Astrocyte of the cerebellum (primary cell): ENCODE data around the gene ZNF275.

Source experiments
- DNase-seq: peaks from one replicate; pipeline ENCODE4 v3.0.0-alpha.2; 2011; ENCODE audit warnings: low read depth
- H3K4me3 ChIP-seq: 2 replicates; pipeline ENCODE4 v1.5.1; 2011; ENCODE audit warnings: mild to moderate bottlenecking, low read depth, low read length, moderate library complexity
- CTCF ChIP-seq: IDR thresholded peaks from 2 replicates; pipeline ENCODE4 v1.5.1; 2012; ENCODE audit warnings: low read length, low read depth, moderate library complexity, mild to moderate bottlenecking; ENCODE audit errors: missing control alignments
- in situ Hi-C: cut with HindIII; loops from 2 replicates; pipeline ENCODE4 v1.10.0; 2017; ENCODE audit warnings: low sequenced_read_pairs

Gene ZNF275

DNA sequence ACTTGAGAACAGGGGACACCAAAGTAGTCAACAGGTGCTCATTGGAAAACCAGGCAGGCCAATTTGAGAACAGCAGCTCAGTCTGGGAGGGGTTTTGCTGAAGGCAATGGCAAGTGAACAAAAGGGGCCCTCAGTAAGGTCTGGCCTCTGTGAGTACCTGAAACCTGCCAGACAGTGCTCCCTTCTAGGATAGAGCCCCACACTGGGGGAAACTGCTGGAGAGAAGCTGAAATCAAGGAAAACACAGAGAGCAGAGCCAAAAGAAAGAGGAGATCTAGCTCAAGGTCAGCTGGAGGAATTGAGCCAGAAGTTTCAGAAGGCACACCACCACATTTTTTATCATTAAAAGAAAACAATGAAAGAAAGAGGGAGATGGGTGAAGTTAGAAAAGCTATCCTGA lies 39.0 kb downstream of the ZNF275 start:
- no peak for DNase-seq
- in situ Hi-C loops, result no loop called here
- H3K4me3 ChIP-seq, result no peak overlapping the region
- TF ChIP-seq CTCF, result no peak

DNA sequence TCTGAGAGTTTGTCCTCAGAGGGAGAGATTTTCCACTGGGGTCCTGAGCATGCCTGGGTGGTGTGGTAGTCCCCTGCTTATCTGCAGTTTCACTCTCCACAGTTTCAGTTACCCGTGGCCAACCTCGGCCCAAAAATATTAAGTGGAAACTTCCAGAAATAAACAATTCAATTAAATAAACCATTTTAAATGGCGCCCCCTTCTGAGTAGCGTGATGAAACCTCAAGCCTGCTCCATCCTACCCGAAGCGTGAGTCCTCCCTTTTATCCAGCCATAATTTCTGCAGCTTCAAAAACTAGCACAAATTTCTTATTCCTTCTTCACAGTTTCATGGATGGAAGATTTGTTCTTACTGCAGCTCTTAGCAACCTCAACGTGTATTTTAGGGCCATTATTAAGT lies 40.5 kb downstream of the ZNF275 start:
- TF ChIP-seq CTCF, result no peak
- DNase-seq, result no peak
- H3K4me3 ChIP-seq, result no peak overlapping the region
- in situ Hi-C loops, result no loop called here

DNA sequence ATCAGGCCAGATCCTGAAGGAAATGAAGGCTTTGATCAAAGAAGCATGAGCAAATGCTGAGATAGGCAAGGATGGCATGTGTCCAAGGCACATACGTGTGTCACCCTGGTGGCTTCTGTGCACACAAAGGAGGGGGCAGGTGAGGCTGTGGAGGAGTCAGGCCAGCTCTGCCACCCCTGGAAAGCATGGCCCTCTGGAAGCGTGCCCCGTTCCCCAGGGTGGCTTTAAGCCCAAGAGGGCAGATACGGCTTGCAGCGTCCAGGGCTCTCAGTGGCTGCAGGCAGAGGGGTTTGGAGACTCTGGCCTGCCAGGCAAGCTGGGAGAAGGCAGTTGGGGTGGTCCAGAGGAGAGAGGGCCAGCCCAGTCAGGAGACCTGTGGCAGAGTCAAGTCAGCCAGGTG lies 41.6 kb downstream of the ZNF275 start:
- DNase-seq, result no peak
- in situ Hi-C loops, result no loop called here
- no peak for TF ChIP-seq CTCF
- H3K4me3 ChIP-seq, result no peak overlapping the region

DNA sequence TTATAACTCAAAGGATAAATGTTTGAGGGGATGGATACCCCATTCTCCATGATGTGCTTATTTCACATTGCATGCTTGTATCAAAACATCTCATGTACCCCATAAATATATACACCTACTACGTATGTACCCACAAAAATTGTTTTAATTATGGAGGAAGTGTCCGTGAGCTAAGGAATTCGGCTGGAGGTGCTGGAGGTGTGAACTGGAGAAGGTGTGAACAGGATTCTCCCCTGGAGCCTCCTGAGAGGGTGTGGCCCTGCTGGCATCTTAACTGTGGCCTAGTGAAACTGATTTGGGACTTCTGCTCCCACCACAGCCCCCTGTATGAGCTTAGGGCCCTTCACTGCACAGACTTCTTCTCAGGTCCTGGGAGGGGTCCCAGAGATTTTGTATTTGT lies 43.8 kb downstream of the ZNF275 start:
- in situ Hi-C loops, result no loop called here
- no peak for DNase-seq
- no peak overlapping the region for H3K4me3 ChIP-seq
- no peak for TF ChIP-seq CTCF

DNA sequence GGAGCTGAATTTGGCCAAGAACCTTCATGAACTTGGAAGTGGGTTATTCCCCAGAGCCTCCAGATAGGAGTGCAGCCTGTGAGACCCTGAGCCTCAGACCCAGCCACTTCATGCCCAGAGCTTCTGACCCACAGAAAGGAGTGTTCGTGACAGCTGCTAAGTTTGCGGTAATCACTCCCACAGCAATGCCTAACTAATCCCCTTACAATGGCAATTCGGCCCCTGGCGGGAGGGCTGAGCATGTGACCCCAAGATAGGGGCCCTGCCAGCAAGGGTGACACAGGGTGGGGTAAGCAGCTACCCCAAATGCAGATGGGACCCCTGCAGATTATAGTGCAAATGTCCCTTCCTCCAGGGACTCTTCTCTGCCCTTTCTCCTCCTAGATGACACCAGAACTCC lies 44.7 kb downstream of the ZNF275 start:
- TF ChIP-seq CTCF, result no peak
- in situ Hi-C loops, result no loop called here
- DNase-seq, result no peak
- no peak overlapping the region for H3K4me3 ChIP-seq

DNA sequence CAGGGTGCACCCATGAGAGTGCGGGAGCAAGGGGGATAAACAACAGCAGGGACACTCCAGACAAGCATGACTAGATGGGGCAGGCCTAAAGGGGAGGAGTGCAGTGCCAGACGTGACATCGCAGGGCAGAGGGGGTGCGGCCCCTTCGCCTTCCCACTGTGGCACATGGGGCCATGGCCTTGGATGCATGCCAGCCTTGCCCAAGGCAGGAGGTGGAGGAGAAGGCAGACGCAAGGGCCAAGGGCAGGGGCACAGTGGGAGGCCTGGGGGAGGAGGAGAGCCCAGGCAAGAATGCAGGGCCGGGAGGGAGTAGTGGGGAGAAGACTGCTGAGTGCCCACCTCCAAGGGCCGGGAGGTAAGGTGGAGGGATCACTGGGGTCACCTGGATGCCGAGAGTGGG lies 45.6 kb downstream of the ZNF275 start:
- in situ Hi-C loops, result no loop called here
- no peak for DNase-seq
- no peak for TF ChIP-seq CTCF
- no peak overlapping the region for H3K4me3 ChIP-seq

DNA sequence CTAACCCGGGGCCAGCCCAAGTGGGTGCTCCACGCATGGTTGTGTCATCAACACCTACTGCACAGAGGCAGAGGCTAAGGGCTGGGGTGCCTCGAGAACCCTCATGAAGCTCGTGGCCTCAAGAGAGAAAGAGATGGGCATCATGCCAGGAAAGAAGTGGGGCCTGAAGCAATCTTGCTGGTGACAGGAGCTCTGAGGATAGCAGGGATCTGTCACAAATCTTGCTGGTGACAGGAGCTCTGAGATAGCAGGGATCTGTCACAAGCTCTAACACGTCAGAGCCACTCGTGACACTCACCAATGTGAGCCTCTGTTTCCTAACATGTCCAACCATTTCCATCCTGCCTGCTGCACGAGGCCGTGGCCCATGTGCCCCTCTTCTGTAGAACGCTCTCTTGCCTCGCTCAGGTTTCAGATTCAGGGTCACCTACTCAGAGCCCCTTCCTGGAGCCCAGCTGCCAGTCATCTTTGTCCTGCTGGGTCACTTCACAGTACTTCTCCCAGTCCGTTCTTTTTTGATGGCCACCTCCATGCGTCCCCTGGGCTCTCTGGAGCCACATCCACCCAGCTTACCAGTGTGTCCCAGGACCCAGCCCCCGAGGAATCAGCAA lies 46.1 kb downstream of the ZNF275 start:
- H3K4me3 ChIP-seq, result no peak overlapping the region
- DNase-seq, result no peak
- no peak for TF ChIP-seq CTCF
- in situ Hi-C loops, result no loop called here
